ENCODE data around the gene PRIMA1.
"Not testable (repeated sequence)": the region's sequence is repeated elsewhere in the genome, so short reads cannot be mapped to it uniquely, and the experiment has no call there.

The PRIMA1 gene, protein sequence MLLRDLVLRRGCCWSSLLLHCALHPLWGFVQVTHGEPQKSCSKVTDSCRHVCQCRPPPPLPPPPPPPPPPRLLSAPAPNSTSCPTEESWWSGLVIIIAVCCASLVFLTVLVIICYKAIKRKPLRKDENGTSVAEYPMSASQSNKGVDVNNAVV

DNA sequence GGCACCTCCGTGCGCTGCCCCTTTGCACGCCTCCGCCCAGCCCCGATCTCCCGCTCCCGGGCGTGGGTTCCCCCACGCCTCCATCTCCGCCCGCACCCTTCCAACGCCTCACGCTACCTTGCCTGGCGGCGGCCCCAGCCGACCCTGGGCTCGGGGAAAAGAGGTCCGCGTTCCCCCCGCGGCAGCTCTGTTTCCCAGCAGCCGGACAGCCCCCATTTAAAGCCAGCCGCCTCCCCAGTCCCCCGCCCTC is at the start of gene PRIMA1:
Gene PRIMA1, minus strand, starts transcription at position 193 of the 250 bp plus-strand sequence. CDS start 767 bp downstream, outside the sequence.
- no peak for DNase-seq (ENCODE audit: low read depth in 2 of 2)

DNA sequence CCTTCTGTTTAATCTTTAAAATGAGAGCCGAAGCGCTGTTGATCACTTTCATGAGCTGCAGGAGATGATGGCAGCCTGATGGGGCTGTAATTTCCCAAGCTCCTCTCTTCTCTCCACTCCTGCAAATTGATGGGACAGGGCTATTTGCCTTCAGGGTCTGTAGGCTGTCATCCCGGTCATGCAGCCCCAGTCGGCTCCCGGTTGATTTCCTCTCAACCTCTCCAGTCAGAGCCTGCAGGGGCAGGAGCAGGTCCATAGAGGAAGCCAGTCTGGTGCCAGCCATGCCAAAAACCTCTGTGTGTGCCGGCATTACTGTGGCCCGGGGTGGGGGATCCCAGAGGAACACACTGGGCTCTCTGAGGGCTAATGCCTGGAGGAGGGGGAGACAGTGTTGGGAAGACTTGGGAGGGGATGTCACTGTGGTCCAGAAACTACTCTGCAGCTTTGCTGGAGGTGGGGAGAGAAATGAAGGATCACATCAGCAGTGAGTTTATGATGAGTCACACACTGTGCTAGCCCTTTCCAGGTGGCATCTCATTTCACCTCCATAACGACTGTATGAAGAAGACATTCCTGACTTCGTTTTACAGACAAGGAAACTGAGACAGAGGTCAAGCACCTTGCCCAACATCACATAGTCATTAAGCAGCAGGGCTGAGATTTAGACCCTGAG is 46.5 kb upstream of the PRIMA1 start:
- DNase-seq (ENCODE audit: low read depth in 2 of 2): no peak

DNA sequence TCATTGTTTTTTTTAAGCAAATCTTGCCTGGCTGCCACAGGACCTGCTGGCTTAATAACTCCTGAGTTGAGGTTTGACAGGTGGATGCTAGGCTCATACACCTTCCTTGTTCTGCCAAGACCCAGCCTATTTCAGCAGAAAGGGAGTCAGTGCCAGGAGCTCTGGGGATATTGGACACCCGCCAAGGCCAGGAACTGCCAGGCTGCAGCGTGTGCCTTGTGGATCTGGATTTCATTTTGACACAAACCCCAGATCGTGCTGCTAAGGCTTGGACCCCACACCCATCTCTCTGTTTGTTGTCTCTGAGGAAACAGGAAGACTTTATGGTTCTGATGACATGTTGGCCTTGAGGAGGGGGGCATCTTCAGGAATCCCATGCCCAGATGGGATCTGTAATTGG is 44.4 kb upstream of the PRIMA1 start:
- no peak for DNase-seq (ENCODE audit: low read depth in 2 of 2)

DNA sequence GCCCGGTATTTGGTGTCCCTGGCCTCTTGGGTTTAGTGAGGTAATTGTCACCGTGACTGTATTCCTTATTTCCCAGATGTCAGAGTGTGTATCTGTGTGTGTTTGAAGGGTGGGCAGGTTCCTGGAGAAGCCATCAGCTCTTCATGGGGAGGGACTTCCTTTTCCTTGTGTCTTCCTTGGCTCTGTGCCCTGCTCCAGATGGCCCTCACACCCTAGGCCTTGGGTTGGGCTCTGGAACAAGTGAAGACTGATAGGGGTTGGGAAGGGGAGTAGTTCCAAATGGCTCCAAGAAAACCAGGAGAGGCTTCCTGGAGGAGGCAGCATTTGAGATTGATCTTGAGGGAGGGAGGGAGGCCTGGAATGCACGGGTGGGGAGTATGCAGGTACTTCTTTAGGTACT is 43.8 kb upstream of the PRIMA1 start:
- no peak for DNase-seq (ENCODE audit: low read depth in 2 of 2)

DNA sequence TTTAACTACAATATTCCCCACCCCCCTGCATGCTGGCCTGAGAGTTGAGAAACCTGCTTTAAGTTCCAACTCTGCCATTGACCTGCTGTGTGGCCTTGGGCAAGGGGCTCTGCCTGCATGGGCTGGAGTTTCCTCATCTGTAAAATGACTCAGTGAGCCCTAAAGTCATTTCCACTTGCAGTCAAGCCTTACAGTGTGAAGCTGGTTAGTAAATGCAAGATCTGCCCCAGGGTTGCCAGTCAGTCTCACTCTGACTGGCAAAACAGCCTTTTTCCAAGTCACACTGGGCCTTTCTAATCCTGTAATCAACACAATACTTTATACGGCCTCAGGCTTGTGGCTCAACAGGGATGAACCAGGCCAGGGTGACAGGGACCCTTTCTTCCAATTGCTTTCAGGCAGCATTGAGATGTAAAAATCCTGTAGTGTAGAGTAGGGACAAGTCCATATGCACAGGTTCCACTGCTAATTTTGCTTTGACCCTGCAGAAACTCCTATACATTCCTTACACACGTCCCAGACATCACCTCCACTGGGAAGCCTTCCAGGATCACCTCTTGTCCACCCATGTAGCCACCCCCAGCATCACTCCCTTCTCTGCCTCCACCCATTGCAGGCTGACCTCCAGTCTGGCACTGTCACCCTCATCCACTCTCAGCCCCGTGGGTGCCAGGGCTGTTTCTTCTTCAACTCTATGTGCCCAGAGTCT is 42.6 kb upstream of the PRIMA1 start:
- DNase-seq (ENCODE audit: low read depth in 2 of 2): no peak

DNA sequence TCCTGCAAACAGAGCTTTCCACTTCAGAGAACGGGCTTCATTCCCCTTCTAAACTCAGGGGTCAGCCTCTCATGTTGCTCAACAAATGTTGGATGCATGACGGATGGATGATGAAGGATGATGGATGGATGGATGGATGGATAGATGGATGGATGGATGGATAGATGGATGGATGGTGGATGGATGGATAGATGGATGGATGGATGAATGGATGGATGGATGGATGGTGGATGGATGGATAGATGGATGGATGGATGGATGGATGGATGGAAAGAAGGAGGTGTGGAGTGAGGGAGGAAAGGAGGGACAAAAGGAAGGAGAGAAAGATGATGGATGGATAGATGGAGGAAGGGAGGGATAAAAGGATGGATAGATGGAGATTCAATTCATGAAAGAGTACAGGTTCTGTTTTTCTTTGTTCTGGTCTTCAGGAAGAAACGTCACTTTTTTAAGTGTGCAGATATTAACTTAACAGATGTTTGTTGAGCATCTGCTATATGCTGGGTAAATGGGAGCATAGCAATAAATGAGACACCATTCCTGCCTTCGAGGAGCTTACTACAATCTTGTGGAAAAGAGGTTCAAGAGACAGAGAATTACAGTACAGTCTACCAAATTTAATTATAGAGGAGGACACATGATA is 41.7 kb upstream of the PRIMA1 start:
- no peak for DNase-seq (ENCODE audit: low read depth in 2 of 2)

DNA sequence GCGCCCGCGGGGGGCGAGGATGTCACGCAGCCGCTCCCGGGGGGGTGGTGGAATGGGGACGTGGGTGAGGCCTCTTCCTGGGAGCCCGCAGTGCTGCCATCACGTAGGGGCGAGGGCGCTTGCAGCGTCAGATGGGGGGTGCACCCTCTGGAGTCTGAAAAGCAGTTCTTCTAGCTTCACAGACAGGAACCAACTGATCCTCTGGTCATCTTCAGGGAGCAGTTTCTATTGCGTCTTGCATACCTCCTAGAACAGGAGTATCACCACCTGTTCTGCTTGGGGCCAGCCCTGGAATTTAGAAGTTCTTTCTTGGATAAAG is 36.9 kb upstream of the PRIMA1 start:
- DNase-seq (ENCODE audit: low read depth in 2 of 2): no peak

DNA sequence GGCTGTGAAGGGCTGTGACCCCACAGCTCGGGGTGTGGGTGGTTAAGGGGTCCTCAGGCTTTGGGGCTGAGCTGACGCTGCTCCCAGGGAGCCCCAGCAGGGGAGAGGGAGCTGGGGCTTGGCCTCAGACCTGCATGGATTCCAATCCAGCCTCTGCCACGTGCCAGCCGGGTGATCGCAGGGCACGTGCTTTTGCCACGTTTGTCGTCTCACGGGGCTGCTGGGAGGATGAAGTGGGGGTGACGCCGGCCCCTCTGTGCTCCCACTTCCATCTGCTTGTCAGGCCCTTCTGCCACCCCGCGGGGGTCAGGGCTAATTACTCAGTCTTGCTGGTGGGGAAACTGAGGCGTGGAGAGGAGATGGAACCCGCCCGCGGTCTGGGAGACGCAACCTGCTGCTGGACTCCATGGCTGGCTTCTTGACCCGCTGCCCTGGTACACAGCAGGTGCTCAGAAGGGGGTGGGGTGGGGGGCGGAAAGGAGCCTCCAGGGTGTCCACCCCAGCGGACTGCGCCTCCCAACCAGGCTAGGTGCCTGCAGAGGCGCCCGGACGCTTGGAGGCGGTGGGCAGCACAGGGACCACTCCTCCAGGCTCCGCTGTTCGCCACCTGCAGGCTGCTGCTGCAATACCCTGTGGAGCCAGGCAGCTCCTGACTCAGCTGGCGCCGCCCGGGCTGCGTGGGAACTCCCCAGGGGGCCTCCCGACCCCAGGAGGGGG is 36.4 kb upstream of the PRIMA1 start:
- no peak for DNase-seq (ENCODE audit: low read depth in 2 of 2)

DNA sequence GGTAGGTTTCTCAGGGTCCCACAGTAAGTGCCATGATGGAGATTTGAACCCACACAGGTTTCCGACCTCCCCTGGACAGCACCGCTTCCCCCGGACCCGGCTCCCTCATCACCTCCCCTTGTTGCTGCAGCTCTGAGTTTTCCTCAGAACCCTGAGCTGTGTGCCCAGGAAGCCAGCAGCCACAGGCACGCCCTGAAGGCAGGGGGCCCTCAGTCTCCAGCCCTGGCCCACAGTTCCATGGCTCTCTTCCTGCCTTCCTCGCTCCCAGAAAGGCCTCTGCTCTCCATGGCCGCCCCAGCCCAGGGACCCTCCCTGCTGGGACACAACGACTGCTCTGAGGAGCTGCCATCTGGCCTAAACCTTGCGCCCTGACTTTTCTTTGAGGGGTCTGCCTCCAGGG is 35.8 kb upstream of the PRIMA1 start:
- DNase-seq (ENCODE audit: low read depth in 2 of 2): no peak

DNA sequence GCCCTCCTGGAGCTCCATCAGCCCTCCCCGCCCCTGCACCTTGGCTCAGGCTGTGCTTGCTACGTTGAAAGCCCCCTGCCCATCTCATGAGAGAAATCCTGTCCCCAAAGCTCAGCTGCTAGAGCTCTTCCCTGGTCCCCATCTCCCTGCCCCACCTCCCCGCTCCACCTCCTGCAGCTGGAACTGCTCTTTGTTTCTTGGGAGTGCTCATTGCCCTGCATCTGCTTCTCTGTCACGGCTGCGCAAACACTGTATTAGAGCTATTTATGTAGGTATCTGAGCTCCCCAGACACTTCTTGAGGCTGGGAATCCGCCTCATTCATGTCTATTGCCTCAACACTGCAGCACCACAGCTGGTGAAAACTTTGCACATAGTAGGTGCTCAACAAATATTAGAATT is 32.8 kb upstream of the PRIMA1 start:
- DNase-seq (ENCODE audit: low read depth in 2 of 2): no peak

DNA sequence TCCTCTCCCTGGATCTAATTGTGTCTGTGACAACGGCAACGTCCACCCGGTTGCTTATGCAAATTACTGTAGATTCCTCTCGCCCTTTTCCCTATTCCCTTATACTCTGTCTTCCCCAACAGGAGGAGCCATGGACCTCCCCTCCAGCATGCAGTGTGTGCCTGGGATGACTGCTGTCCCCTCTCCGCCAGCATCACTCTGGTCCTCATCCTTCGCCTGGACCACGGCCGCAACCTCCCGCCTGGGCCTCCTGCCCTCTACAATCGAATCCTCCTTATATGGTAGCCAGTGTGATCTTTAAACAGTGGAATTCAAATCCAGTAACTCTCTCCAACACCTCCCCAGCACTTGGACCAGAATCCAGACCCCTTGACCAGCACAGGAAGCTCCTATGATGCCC is 30.6 kb upstream of the PRIMA1 start:
- DNase-seq (ENCODE audit: low read depth in 2 of 2): no peak

DNA sequence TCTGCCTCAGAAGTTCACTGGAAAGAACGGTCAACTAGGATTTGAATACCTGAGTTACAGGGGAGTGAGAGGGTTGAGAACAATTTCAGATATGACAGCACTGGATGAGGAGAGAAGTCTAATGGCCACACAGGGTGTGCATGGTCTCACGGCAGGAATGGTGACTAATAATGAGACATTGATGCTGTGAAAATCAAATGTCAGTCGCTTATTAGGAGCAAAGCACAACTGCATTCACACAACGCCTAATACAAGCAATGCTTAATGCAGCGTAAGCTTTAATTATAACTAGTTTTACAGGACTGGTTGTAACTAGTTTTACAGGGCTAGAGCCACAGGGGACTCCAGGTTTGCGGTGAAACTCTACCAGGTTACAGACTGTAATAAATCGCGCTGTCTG is 23.4 kb upstream of the PRIMA1 start:
- no peak for DNase-seq (ENCODE audit: low read depth in 2 of 2)

DNA sequence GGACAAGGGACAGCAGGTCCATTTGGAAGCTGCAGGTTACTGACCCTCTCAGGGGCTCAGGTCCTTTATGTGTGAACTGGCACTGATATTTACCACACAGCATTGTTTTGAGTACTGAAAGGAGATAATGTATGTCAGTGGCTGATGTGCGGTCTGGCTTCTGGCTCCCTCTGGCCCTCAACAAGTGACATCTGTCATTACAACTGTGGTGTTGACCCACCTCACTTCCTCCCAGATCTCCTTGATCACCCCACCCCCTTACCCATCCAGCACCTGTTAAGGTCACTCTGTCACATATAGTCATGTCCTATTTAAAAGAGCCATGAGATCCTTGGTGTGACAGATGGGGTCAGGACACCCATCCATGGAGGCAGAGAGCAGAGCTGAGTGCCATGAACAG is 22.7 kb upstream of the PRIMA1 start:
- no peak for DNase-seq (ENCODE audit: low read depth in 2 of 2)

DNA sequence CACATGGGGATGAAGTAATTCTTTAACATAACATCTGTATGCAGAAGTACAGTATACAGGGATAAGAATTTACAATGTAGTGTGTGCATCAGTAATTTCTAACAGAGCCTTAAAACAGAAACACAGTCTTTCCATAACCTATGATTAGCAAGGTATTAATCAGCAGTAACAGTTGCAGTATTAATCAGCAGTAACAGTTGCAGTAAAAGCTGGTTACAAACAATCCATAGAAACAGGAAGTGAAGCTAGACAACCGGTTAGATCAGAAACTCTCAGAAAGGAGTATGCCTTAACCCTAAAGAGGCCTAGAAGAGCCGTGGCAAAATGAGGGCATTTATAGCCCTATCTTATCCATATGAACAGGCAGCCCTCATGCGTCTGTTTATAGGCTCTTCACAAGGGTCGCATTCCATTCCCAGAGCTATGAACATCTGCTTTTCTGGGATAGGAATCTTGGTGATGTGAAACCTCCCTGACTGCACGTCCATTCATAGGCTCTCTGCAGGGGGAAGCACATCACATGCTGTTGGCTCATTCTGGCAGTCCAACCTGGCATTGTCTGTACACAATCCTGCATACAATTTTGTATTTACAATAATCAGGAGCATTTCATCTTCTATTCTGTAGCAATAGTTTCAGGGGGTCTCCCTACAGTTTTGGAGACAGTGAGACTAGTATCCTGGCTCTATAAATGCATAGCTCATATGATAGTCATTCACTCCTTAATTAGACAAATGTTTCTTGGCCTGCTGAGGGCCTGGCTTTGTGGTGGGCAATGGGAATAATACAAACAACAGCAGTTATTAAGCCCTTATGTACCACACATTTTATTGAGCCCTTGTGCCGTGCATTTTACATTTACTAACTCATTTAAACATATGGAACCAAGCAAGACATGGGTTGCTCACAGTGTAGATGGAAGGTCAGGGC is 21.5 kb upstream of the PRIMA1 start:
- not testable (repeated sequence) for DNase-seq (ENCODE audit: low read depth in 2 of 2)

DNA sequence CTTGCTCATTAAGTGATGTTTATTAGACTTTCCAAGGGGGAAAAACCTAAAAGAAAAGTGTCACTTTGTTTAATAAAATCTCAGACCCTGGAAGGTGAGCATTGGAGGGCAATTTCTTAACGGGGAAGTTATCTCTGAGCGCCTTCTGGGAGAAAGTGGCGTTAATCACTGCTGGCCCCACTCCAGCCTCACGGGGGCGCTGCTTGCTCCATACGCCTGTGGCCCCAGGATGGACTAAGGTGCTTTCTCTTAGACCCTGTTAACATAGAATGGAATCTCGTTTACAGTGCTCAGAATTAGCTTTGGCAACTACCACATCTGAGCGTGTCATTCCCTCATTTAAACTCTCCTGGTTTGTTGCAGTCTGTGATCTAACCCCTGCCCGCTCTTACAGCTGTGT is 16.4 kb upstream of the PRIMA1 start:
- no peak for DNase-seq (ENCODE audit: low read depth in 2 of 2)

DNA sequence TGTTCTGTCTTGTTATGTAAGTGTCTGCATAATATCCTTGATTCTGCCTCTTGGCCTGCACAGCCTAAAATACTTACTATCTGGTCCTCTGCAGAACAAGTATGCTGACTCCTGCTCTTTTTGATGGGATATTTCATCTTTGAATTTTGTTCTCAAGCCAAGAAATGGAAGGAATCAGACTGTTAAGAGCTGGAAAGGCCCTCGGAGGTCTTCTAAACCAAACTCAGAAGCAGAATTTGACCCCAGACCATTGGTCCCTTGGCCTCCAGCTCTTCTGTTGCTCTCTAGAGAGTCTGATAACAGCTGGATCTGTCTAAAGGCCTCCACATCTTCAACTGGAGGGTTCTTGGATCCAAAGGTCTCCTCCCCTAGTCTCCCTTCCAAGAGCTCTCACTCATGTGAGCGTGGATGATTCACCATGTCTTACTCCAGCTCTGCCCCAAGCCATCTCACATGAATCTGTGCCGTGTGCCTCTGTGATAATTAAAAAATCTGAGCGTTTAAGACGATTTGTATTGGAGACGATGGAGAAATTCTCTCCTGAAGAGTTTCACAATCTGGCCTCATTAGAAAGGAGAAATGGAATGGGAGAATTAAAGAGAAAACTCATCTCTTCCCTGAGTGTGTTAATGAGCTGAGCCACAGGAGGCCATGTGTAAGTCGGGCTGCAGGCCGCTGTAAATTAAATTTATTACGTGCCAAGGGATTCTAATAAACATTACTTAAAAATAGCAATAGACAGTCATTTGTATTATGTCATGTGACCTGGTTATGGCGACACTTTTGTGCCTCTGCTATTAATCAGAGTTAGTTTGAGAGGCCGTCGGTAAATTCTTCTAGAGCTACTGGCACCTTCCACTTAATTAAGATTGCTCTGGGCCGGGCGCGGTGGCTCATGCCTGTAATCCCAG is 15.4 kb upstream of the PRIMA1 start:
- DNase-seq (ENCODE audit: low read depth in 2 of 2): no peak

DNA sequence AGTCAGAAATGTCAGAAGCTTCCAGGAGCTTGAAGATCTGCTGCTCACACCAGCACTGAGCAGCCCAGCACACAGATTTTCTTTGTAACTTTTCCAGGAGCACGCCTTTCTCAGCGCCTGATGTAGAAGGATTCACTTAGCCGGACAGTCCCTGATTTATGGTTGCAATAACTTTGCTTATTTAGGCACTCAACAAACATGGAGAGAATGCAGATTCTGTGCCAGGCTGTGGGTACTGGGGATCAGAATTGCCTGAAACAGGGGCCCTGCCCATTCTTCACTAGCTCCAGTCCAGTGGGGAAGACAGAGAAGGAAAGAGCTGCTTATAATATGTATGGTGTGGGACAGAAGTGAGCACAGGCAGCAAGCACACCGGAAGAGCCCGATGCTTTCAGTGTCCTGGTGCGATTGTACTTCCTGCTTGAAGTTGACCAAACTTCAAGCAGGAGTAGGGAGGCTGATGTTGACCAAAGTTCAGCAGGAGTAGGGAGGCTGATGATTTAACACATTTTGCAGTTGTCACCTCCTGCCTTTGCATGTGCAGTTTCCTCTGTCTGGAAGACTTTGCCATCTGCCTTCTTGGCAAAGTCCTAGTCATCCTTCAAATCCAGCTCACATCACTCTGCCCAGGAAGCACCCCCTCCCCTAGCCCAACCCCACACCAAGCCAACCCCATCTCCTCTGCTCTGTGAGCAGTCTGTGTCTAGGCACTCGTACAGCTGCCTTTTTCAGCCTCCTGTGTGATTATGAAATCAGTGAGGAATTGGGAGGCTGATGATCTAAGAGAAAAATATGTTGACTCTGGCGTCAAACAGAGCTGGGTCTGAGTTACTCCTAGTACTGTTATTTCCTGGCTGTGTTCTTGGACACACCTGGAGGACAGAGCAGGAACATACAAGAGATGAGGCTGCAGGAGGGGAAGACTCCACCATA is 12.0 kb upstream of the PRIMA1 start:
- DNase-seq (ENCODE audit: low read depth in 2 of 2): no peak

DNA sequence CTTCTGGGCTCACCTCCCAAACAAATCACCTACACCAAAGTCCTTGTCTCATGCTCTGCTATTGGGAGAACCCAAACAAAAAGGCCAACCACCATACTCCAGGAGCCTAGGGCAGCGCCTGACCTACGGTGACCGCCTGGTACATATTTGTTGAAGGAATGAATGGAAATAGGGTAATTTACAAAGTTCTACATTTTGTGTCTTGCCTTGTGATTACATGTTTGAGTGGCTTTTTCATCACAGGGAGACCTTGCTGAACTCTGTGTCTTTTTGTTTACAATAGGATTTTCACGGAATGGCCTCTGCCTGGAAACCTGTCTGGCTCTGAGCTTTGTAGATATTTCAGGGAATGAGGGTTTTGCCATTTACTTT is 11.3 kb upstream of the PRIMA1 start:
- no peak for DNase-seq (ENCODE audit: low read depth in 2 of 2)

DNA sequence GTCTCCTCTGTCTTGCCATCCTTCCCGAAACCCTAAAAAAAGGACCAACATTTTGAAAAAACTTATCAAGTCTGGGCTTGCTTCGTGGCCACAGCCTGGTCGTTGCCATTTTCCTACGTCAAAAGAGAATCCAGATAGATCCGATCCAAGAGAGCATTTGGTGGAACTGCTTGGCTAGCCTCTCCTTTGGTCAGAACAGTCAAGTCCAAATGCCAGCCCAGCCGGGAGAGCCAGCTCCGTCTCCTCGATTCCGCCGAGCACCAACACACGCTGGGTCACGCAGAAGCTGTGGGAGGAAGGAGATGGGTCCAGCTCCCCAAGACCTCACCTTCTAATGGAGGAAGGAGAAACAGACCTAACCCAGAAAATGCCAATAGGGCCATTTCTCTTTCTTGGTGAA is 9.3 kb upstream of the PRIMA1 start:
- no peak for DNase-seq (ENCODE audit: low read depth in 2 of 2)
